ENCODE measurements around the gene ELAC2. TPM values are rescaled to one million over a fixed set of nuclear protein-coding genes. Genes with fewer than 3 reads are reported as not detected.

The ELAC2 gene
- total RNA-seq, 1 donor from 2014 or later: 85.8 TPM

DNA sequence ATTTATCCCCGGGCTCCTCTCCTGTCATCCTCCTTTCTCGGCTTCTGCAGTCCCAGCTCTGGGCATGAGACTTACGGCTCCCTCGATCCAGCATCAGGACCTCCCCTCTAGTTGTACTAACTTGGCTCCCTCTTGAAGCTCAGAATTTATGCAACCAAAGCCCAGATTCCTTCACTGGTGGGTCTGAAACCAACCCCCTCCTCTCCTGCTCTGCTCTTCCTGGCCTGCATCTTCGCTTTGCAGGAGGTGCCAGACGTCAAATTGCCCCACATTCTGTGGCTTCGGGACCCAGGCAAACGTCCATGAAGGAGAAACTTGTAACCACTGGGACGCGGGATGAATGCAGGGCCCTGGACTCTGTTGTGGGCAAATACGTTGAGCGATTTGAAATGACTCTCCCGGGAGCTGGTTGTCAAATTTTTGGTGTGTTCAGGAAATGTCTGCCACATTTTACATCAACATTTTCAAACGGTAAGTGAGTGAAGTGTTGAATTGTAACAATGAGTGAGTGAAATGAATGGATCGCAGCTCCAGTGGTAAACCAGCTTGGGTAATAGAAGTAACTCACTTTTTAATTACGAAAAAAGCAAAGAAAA is 29.3 kb upstream of the ELAC2 start:
- DNase-seq (ENCODE audit: low read depth) (no peak), FAIRE-seq (no peak)
- H3K27me3 ChIP-seq (ENCODE audit: control insufficient read depth, insufficient read depth, low read length): no peaks in the 10 kb centered on the region
- no peaks in the 10 kb centered on the region for H3K36me3 ChIP-seq (ENCODE audit: control insufficient read depth, insufficient read depth, low read length)
- TF ChIP-seq, protein P1, sequence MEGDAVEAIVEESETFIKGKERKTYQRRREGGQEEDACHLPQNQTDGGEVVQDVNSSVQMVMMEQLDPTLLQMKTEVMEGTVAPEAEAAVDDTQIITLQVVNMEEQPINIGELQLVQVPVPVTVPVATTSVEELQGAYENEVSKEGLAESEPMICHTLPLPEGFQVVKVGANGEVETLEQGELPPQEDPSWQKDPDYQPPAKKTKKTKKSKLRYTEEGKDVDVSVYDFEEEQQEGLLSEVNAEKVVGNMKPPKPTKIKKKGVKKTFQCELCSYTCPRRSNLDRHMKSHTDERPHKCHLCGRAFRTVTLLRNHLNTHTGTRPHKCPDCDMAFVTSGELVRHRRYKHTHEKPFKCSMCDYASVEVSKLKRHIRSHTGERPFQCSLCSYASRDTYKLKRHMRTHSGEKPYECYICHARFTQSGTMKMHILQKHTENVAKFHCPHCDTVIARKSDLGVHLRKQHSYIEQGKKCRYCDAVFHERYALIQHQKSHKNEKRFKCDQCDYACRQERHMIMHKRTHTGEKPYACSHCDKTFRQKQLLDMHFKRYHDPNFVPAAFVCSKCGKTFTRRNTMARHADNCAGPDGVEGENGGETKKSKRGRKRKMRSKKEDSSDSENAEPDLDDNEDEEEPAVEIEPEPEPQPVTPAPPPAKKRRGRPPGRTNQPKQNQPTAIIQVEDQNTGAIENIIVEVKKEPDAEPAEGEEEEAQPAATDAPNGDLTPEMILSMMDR (IDR thresholded peaks at IDR 0.05; ENCODE audit: insufficient read depth, low read length, severe bottlenecking): no peak
- H3K4me3 ChIP-seq (ENCODE audit: low read depth, low read length): no peak overlapping the region

DNA sequence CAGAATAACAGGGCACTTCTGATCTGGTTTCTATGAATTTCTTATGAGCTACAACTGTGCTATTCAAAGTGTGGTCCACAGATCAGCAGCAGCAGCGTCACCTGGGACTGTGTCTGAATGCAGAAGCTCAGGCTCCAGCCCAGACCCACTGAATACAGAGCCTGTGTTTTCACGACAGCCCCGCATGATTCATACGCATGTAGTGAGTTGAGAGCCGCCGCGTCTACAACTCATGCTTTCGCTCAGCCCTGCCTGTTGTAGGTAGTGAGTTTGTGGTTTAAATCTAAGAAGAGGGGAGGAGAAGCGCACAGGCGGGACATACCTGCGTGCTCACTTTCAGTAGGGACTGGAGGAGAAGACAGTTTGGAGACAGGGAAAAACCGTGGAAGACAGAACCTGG is 28.5 kb upstream of the ELAC2 start:
- no peak overlapping the region for H3K4me3 ChIP-seq (ENCODE audit: low read depth, low read length)
- no peaks in the 10 kb centered on the region for H3K27me3 ChIP-seq (ENCODE audit: control insufficient read depth, insufficient read depth, low read length)
- FAIRE-seq: no peak
- TF ChIP-seq, protein P1 (IDR thresholded peaks at IDR 0.05; ENCODE audit: insufficient read depth, low read length, severe bottlenecking): no peak
- no peaks in the 10 kb centered on the region for H3K36me3 ChIP-seq (ENCODE audit: control insufficient read depth, insufficient read depth, low read length)
- DNase-seq (ENCODE audit: low read depth): no peak

DNA sequence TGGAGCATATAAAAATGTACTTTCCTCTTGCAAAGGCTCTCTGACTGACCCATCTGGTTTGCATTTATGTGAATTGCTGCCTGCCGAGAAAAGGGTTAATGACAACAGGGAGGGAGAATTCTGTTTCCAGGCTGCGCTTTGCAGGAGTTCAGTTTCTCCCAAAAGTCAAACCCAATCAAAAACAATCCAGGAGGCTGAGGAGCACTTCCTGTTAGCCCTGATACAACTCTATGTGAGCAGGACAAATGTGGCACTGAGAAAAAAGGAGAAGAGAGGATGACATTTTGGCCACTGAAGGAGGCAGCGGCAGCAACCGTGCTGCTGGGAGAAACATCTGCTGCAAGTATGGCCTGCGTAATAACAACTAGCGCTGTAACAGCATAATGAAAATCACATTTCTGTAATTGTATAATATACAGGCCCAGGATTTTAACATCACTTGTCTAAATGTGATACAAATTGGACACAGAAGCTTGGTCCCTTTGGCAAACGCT is 26.8 kb upstream of the ELAC2 start:
- H3K36me3 ChIP-seq (ENCODE audit: control insufficient read depth, insufficient read depth, low read length): no peaks in the 10 kb centered on the region
- H3K4me3 ChIP-seq (ENCODE audit: low read depth, low read length): no peak overlapping the region
- DNase-seq (ENCODE audit: low read depth): no peak
- FAIRE-seq: no peak
- H3K27me3 ChIP-seq (ENCODE audit: control insufficient read depth, insufficient read depth, low read length): no peaks in the 10 kb centered on the region
- TF ChIP-seq, protein P1 (IDR thresholded peaks at IDR 0.05; ENCODE audit: insufficient read depth, low read length, severe bottlenecking): no peak

DNA sequence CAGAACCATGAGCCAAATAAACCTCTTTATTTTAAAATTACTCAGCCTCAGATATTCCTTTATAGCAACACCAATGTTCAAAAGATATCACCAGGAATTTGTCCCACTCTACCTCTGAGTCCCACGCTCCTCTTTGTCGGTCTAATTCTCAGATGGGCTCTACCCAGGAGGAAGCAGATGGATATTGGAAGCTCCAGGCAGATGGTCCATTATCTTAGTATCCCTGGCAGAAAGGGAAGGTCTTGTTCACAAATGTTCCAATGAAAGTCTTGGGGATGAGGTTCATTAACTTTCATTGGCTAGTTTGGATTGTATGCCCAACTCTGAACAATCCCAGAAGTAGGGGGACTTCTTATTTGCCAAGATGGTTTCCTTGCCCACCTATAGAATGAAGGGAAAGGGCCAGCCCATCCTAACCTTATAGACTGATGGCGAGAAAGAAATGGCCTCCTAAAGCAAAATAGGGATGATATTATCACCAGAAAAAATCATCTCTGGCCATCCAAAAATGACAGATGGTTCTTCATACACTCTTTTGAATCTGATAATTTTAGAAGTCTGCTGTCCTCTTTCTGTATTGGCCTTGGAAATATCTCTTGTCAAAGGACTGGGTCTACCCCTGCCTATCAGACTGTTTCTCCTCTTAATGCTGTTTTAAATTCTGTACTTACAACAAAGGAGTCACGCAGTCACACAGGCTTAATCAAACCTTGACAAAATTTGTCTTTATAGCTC is 21.3 kb upstream of the ELAC2 start:
- FAIRE-seq (no peak), DNase-seq (ENCODE audit: low read depth) (no peak)
- H3K36me3 ChIP-seq (ENCODE audit: control insufficient read depth, insufficient read depth, low read length): no peaks in the 10 kb centered on the region
- H3K27me3 ChIP-seq (ENCODE audit: control insufficient read depth, insufficient read depth, low read length): no peaks in the 10 kb centered on the region
- no peak overlapping the region for H3K4me3 ChIP-seq (ENCODE audit: low read depth, low read length)
- TF ChIP-seq, protein P1 (IDR thresholded peaks at IDR 0.05; ENCODE audit: insufficient read depth, low read length, severe bottlenecking): no peak

DNA sequence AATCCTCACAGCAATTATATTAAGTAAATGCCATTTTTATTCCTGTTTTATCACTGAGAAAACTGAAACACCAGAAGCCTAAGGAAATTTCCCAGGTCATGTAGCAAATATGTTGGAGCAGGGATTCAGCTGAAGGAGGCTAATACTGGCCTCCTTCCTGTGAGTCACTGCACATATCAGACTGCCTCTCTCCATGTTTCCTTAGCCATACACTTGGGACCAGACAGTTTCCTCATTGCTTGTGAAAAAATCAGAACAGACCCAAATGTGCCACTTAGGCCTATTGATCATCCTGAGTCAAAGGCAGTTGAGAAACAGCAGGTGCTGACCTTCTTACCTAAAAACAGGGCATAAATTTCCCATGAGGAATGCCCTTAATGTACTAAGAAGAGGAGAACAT is 18.9 kb upstream of the ELAC2 start:
- TF ChIP-seq, protein P1 (IDR thresholded peaks at IDR 0.05; ENCODE audit: insufficient read depth, low read length, severe bottlenecking): no peak
- FAIRE-seq (no peak), DNase-seq (ENCODE audit: low read depth) (peak; percentile 25)
- Histone ChIP-seq H3K4me3 (ENCODE audit: low read depth, low read length) (no peak overlapping the region), H3K36me3 (ENCODE audit: control insufficient read depth, insufficient read depth, low read length) (no peaks in the 10 kb centered on the region), H3K27me3 (ENCODE audit: control insufficient read depth, insufficient read depth, low read length) (no peaks in the 10 kb centered on the region)

Data from bronchial epithelial cell (primary cell).